Globus pallidus (tissue), 1 donor: ENCODE data around the gene GPBAR1.

ENCODE experiments used
- DNase-seq: peaks from one replicate; pipeline ENCODE4 v3.0.0-alpha.2; 2015; ENCODE audit warnings: low spot score

GPBAR1 gene

GRCh38 chr2:218285604-218286003, 24.8 kb downstream of the GPBAR1 start:
- DNase-seq: peak; percentile 67

- DNase-seq: peak; percentile 92
Measured at GRCh38 chr2:218286570-218287459, 26.0 kb downstream of the GPBAR1 start.

GRCh38 chr2:218289639-218290315, 29.0 kb downstream of the GPBAR1 start:
- DNase-seq: no peak

- DNase-seq: no peak
Measured at GRCh38 chr2:218290316-218291261, 29.8 kb downstream of the GPBAR1 start.

- no peak for DNase-seq
Measured at GRCh38 chr2:218291318-218292047, 30.7 kb downstream of the GPBAR1 start.

GRCh38 chr2:218292048-218293014, 31.5 kb downstream of the GPBAR1 start, which contains the start of gene TMBIM1:
Gene TMBIM1, minus strand, starts transcription at chr2:218292503. Its CDS starts 10,362 bp downstream, at chr2:218282141.
- DNase-seq: peak; percentile 80

GRCh38 chr2:218293715-218294429, 33.1 kb downstream of the GPBAR1 start:
- DNase-seq: no peak

- DNase-seq: no peak
Measured at GRCh38 chr2:218294430-218295022, 33.7 kb downstream of the GPBAR1 start.

- no peak for DNase-seq
Measured at GRCh38 chr2:218295029-218295428, 34.2 kb downstream of the GPBAR1 start.

- no peak for DNase-seq
Measured at GRCh38 chr2:218296200-218296599, 35.4 kb downstream of the GPBAR1 start.

- peak; percentile 93 for DNase-seq
Measured at GRCh38 chr2:218296847-218297246, 36.0 kb downstream of the GPBAR1 start.

- DNase-seq: peak; percentile 85
Measured at GRCh38 chr2:218298314-218298875, 37.6 kb downstream of the GPBAR1 start.

GRCh38 chr2:218300141-218300540, 39.3 kb downstream of the GPBAR1 start:
- no peak for DNase-seq

GRCh38 chr2:218301176-218301819, 40.5 kb downstream of the GPBAR1 start:
- DNase-seq: peak; percentile 84

- no peak for DNase-seq
Measured at GRCh38 chr2:218305383-218305782, 44.6 kb downstream of the GPBAR1 start.

- no peak for DNase-seq
Measured at GRCh38 chr2:218306184-218306920, 45.5 kb downstream of the GPBAR1 start.

- DNase-seq: no peak
Measured at GRCh38 chr2:218307415-218308090, 46.7 kb downstream of the GPBAR1 start.
